GM18498 (cell line): Measurements from ENCODE around the gene GNAS-AS1.

Source experiments
- ATAC-seq: cut with Tn5 transposase; IDR thresholded peaks from one replicate; pipeline ENCODE4 v1.9.1; 2021; ENCODE audit warnings: mild to moderate bottlenecking, moderate library complexity; ENCODE audit not compliant: unreplicated experiment

Gene GNAS-AS1

GRCh38 chr20:58813369-58813768, 37.3 kb downstream of the GNAS-AS1 start:
- no peak for ATAC-seq

DNA sequence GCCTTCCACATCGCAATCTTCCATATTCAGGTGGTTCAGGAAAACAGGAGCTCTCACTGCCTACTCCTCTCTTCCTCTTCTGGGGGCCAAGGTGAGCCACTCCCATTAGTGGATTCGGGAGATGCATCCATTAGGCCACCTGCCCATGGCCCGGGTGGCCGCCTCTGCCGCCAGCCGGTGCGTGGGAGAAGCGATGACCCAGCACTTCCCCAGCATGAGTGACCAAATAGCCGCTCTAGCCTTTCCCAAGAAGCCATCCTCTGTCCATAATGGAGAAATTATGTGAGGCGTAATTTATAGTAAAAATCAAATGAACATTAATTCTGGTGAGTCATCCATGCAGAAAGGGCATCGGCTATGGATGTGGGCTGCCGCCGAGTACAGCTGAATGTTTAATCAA, 39.4 kb downstream of the GNAS-AS1 start:
- ATAC-seq = no peak

GRCh38 chr20:58810879-58811250, 39.8 kb downstream of the GNAS-AS1 start:
- no peak for ATAC-seq

GRCh38 chr20:58810116-58810878, 40.4 kb downstream of the GNAS-AS1 start:
- ATAC-seq = no peak

DNA sequence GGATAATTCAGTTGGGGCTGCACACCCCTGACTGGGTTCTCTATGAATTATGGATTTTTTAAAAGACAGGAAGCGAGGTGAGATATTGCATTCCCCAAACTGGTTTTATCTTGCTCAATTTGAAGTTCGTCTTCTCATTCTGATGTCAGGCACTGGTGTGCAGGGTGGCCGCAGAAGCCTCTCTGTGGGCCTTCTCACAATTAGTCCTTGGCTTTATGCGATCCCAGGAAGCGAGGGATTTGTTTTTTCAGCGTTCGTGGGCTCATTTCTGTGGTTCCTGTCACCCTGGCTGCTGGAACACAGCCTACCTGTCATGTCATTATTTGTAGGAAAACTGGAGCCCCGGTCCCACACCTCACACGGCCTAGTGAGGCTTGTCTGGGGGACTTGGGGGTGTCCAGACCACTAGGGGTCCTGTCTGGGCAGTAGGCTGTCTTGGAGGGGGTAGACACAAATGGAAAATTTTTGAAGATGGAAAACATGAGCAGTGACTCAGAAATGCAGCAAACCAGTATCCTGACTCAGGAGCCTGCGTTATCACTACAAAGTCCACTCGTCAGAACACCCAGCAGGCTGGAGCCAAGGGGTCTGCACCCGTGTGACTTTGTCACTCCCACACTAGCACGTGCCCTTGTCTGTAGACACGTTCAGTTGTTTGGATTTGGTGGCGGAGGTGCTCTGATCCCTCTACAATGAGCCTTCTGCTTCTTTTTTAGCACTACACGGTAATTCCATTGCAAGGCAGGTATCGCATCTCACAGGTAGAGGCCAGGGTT, 42.2 kb downstream of the GNAS-AS1 start:
- no peak for ATAC-seq

GRCh38 chr20:58807801-58808200, 42.9 kb downstream of the GNAS-AS1 start:
- ATAC-seq = no peak

DNA sequence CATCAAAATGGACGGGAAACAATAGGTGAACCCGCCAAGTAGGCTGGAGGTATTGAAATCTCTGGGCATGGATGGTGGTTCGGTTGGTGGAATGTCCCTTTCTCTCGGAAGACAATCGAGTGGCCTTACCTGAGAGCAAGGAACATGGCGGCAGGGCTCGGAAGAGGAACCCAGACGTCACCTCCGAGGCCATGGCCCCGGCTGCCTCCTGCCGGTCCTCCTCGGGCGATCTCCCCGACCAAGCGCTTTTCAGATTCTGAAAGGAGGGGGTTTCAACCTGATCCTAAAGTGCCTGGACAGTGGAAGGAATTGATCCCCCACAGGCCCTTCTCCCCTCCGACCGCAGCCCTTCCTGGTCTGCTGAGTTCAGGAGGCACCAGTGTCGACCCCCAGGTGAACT, 47.2 kb downstream of the GNAS-AS1 start:
- no peak for ATAC-seq

GRCh38 chr20:58802061-58802460, 48.6 kb downstream of the GNAS-AS1 start:
- no peak for ATAC-seq

DNA sequence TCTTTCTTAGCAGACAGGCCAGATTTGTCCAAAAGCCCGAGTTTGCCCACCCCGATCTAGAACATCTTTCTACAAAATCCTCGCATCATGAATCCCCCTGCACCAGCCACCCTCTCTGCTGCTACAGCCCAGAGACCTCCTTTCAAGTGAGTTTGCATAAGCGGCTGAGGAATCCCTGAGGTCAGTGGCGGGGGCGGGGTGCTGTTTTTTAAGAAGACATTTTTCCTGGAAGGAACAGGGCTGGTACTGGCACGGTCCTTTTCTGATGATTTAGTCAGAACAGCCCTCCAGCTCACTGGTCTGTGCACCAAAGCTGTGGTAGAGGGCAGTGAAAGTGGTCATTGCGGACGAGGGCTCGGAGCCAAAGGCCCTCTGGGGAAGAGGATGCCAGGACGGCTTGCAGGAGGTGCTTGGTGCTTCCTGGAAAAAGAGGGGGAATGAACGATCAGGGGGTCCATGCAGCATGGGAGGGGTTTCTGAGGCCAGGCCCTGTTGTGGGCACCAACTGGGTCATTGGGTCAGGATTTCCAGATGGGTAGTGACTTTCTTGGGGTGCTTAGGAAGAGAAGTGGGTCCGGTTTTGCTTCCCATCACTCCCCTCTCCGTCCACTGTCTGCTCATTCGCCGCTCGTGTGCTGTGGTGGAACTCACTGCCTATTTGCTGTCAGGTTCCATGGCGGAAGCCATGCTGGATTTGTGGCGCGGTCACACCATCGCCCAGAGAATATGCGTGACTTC, 50.4 kb downstream of the GNAS-AS1 start:
- ATAC-seq = no peak

DNA sequence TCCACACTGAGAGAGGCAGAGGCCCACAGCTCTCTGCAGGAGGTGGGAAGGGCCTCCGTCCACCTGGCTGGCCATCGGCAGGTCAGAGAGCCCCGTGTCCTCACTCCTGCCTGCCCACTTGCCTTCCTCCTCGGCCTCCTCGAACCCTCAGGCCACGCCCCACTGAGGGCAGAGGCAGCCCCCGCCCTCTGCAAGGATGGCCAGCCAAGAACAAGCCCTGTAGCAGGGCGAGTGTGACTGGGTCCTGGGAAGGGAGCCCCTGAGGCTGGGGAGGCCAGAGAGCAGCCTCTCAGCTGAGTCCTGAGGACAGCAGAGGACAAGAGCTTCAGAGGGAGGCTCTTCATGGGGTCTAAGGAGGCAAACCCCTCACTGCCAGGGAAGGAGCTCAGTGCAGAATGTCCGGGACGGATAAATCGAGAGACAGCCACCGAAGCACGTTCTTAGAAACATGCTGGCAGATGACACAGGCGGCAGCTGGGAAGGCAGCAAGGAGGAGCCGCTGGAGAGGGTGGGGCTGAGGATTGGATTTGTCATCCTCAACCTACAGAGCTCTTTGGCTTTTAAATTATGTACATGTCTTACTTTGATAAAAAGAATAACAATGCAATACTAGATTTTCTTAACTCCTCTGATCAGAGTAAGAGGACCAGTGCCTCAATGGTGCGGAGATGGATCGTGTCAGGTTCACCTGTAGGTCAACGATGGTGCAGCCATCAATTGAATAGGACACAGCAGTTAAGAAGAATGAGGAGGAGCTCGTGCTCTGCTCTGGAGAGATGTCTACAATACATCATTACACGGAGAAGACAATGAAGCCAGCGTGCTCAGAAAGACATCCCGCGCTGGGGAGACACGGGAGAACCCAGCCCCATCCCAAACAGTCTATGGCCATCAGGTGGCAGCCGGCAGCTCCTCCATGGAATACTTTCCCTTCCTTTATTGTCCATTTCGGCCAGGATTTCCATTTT, 53.0 kb downstream of the GNAS-AS1 start:
- ATAC-seq = no peak

DNA sequence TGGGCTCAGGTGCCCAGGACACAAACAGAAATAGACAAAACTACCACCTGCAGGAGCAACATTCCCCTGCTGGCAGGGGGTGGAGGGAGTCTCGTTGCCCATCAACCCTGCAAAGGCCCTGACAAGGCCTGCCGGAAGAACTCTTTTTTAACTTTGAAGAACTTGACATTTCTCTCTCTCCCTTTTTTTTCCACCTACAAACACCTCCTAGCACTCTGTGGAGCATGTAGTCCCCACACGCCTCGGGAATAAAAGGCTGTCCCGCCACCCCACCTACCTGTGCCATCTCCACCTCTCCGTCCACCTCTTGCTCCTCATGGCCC, 54.8 kb downstream of the GNAS-AS1 start:
- no peak for ATAC-seq

DNA sequence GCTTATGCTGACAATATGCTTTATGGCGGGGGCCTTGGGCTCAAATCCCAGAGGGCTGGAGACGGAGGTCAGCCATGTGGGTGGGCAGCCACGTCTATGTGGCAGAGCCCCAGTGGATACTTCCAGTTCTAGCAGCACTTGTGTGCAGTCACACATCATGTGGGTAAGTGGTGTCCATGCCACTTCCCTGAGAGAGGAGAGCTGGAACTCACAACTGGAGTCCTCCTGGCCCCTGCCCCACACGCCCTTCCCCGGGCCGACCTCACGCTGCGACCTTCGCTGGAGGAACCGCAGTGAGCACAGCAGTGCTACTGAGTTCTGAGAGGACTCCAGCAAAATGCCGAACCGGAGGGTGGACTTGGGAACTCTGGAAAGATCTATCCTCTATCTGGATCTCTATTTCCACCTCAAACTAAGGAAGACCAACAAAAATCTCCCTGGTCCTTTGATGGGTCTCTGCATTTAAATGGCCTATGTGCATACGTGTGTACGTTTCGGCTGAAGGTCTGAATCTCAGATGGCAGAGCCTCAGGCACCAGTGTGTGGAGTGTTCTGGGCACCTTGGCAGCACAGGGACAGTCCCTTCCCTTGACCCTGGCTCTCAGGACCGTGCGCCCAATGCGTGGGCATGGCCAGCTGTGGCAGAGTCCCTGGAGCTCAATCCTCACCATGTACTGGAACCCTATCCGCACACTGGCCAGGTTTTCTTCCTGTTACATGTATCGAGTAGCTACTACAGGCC, 55.4 kb downstream of the GNAS-AS1 start:
- no peak for ATAC-seq

DNA sequence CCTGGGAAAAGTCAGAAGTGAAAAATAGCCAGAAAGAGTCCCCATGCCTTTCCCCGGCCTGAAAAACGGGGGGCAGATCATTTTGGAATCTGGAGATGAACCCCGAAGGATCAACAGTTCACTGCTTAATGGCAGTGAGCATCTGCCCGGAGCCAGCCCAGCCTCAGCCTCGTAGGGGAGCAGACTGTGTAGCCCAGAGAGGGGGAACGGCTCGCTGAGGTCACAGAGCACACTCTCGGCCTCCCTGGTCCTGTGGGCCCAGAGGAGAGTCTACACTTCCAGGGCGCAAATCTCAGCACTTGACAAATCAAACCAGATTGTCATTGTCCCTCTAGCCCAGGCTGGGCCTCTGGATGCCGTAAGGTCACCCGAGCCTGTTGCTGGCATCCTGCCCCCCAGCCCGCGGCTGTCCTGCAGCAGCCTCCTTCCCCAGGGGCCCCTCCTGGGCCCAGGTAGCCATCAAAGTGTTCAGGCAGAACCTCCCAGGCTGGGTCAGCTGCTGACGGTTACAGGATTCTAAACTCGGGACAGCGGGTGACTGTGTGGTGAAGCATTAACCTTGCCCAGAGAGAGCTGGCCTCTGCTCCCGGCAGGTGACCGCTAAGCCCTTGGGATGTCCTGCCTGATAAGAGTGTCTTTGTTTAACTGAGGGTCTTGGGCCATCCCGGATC, 56.1 kb downstream of the GNAS-AS1 start:
- ATAC-seq = no peak

DNA sequence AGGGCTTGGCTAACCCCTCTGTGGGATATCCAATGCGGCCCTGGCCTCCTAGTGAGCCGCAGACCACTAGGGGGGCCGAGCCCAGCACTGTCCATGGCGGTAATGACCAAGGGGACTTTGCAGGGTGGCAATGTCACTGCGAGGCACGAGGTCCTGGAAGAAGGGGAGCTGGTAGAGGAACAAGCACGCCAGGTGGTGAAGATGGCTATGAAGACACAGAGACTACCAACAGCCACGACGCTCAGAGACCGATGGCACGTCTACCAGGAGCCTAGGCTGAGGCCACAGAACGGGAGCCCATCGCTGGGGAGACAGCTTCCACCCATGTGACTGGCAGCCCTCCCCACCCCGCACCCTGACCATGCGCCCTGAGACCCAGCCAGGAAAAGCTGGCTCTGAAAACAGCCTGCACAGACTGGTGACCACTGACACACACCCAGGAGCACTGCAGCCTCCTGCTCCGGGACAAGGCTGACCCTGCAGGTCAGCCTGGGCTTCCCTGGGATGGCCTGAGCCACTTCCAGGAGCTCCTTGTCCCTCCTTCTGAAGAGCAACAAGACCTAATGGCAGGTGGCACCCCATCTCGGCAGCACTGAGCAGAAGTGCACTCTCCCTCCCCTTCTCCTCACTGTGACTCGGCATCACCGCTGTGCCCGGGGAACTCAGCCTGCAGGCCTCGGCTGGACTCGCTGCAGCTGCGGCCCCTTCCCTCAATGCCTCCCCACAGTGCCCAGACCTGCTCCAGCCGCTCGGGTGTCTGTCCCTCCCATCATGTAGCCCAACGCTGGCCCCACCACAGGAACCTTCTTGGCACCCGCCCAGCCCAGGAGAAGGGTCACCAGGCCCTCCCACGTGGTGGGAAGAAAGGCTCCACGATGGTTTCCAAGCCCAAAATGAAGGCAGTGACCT, 56.9 kb downstream of the GNAS-AS1 start:
- no peak for ATAC-seq

- ATAC-seq = no peak
Measured at GRCh38 chr20:58792426-58792825, 58.3 kb downstream of the GNAS-AS1 start.

DNA sequence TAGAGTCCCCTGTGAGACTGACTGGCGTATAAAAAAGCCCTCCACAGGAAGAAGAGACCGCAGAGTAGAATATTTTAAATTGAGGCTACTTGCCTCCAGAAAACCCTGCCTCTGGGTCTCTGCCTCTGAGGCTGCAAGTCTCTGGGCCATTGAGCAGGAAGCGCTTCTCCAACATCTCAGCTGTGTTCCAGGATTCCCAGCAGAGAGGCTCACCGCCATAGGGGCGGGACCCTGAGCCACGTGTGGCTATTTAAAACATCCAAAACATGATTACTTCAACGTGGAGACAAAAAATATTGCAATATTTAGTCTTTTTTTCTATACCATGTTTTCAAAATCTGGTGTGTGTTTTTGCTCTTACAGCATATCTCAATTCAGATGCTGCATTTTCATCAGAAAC, 59.4 kb downstream of the GNAS-AS1 start:
- no peak for ATAC-seq

- ATAC-seq = no peak
Measured at GRCh38 chr20:58790454-58790853, 60.2 kb downstream of the GNAS-AS1 start.

- no peak for ATAC-seq
Measured at GRCh38 chr20:58788896-58789544, 61.7 kb downstream of the GNAS-AS1 start.
